ENCODE data around the gene ING3. TPM values are rescaled to one million over a fixed set of nuclear protein-coding genes. Genes with fewer than 3 reads are reported as not detected.
"Not testable (repeated sequence)": the region's sequence is repeated elsewhere in the genome, so short reads cannot be mapped to it uniquely, and the experiment has no call there.

The ING3 gene
- total RNA-seq, 1 experiment from 2014 or later = 20.6 TPM

DNA sequence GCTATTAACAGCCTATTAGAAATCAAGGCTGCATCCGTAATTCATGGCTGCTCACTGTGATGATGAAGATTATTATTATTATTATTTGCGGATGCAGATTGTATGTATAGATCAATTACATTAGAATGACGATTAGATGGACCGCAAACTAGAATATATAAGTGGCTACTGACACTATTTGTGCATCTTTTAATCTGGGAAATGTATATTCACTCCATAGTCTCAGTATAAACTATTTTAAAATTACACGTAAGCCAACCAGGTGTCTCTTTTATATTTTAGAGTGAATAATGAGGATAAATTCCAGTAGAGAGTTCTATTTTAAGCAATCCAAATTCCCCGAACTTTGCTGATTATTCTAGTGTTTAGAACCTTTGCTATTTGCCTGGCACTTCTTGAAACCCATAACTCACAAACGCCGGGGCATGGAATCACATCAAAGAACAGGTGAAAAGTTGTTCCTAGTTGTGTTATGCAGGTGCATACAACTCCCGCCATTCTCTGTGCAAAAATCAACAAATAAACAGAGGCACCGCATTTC, 509 bp upstream of the ING3 start:
- no peak for DNase-seq (ENCODE audit: low read depth)

DNA sequence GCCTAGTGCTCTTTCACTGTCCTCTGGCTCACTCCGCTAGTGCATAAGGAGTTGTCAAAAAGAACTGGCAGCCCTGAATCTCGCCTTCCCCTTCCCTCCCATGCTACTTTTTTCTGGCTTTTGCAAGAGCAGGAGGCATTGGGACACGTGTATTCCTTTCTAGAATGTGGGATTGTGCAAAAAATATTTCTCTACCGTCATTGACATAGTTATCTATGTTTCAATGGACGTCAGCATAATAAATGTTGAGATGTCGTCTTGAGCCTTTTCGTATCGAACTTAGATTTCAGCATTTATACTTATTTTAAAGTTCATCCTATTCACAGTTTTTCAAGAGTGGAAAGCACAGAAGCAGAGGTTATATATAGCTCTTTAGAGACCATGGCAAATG, 727 bp downstream of the ING3 start:
- no peak for DNase-seq (ENCODE audit: low read depth)

DNA sequence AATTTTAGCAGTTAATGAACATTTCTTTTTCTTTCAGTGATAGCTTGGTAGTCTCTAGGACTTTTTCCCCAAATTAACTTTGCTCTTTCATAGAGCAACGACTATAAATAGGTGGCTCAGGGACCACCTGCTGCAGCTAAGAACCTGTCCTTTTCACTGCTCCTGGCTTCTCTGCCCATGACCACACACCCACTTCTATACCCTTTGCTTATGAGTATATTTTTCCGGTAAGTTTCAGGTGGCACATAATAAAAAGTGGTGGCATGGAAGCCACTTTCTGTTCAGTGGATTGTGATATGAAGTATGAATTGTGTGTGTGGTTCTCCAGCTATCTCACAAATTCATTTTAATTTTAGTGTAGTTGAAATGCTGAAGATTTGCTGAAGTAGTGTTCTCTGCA, 1.2 kb downstream of the ING3 start:
- DNase-seq (ENCODE audit: low read depth) = no peak

DNA sequence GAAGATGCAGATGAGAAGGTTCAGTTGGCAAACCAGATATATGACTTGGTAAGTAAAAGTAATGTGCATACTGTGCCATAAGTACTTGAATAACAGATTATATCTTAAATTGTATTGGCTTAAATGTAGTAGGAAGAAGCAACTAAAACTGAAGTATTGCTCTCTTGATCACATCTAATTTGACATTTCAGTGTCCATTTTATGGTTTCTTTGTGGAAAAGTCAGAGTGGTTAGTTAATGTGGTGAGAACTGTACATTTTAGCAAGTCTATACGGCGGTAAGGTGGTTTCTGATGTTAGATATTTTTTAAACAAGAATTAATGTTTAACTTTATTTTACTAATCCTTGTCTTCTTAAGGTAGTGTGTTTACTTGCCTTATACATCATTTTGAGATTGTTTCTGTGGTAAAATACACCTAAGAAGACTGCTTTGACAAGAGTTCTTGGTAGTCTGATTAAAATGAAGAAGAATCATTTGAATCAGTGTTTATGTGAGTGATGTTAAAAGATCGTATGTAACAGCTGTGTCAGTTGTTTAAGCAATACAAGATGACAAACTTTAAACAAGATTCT, 5.1 kb downstream of the ING3 start:
- DNase-seq (ENCODE audit: low read depth) = no peak

DNA sequence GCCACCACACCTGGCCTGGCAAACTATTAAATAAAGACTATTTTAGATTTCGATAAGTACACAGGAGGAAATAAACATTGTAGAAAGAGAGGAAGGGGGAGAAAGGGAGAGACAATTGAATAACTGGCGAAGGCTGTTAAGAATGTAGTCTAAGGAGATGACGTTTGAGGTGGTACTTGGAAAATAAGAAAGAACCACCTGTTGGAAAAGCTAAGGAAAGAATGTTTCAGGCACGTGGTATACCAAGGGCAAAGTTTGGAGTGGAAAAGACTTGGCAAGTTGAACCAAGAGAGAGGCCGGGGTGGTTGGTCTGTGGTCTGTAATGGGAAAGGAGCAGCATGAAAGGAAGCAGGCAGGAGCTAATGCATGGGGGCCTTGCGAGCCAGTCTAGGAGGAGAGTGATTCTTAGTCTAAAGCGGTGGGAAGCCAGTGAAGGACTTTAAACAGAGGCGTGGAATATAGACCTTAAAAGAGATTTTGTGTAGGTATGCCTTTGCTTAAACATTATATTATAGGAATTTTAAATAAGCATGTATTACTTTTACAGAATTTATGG, 9.4 kb downstream of the ING3 start:
- no peak for DNase-seq (ENCODE audit: low read depth)

DNA sequence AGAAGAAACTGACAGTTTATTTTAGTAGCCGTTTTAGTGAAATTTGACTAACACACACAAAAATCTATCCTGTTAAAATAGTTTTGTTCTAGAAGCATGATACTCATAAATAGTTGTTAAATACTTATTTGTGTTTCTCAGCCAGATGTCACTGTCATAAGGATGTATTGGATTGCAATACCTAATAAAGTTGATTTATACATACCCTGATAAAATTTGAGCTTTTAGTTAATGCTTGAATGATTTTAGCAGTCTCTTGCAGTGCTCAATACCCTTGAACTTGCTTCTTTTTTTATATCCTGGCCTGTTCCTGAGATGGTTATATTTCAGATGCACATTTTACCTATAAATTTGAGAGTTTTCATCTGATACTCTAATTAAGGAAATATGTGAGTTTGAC, 10.1 kb downstream of the ING3 start:
- no peak for DNase-seq (ENCODE audit: low read depth)

DNA sequence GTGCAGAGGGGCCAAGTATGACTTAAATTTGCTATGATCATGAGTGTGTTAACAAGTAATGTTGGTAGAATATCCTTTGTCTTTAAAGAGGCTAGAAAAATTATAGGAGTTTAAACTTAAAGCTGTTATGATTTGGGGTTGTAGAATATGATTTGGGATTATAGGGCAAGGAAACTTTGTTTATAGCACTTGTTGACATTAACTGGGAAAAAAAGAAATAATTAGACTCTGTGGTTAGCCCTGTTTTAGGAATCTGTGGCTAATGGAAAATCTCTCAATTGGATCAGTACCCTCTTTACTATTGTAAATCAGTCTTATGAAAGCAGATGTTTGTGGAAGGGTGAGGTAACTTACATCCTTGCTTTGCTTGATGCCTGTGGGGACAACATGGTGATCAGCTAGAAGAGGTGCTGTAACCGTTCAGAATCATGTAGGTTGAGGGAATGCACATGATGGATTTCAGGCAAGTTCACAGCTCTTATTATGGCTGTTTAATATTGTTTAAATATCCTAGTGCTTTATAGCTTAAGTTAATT, 11.1 kb downstream of the ING3 start:
- peak; percentile 12 for DNase-seq (ENCODE audit: low read depth)

DNA sequence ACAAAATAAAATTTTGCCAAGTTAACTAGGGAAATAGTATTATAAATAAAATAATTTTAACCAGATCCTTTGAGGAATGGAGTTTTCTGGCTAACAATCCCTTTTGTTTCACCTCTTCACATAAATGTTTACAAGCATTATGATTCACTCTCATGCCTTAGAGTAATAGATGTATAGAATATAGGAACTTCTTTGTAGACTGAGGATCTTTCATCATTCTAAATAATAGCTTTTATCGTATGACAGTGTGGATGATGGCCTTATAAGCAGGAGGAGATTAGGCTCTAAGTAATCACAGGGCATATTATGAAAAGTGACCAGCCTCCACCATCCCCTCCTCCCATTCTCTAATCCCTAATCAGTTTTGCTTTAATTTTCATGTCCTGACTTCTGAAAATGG, 13.5 kb downstream of the ING3 start:
- DNase-seq (ENCODE audit: low read depth) = no peak

DNA sequence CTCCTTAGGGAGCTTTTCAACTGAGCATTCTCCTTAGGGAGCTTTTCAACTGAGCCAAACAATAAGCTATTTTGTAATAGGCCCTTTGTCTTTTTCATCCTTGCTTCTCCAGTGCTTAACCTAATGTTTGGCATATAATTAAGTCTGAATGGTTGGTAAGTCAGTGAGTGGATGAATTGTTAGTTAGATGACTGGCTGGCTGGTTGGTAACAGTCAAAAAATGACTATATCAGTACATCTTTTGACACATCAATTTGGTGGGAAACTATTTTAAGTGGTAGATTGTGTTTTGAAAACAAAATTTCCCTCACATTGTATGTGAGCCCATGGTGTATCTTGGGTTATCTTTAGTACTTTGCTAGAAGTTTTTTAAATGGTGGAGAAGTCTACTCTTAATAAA, 16.4 kb downstream of the ING3 start:
- no peak for DNase-seq (ENCODE audit: low read depth)

DNA sequence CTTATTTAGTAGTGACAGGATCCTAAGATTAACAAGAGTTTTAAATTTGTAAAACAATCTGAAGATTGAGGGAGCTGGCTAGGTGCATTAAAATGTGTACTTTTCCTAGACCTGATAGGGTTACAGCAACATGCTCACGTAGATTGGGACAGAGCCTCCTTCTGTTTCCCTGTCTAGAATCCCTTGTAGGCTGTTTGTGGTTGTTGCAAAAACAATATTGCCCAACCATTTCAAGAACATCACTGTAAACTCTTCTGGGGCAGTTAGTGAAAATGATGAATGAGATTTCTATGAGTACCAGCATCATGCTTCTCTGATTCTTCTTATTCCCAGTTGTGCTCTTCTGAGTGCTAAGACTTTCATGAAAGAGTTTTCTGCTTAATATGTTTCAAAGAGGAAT, 23.3 kb downstream of the ING3 start:
- no peak for DNase-seq (ENCODE audit: low read depth)

DNA sequence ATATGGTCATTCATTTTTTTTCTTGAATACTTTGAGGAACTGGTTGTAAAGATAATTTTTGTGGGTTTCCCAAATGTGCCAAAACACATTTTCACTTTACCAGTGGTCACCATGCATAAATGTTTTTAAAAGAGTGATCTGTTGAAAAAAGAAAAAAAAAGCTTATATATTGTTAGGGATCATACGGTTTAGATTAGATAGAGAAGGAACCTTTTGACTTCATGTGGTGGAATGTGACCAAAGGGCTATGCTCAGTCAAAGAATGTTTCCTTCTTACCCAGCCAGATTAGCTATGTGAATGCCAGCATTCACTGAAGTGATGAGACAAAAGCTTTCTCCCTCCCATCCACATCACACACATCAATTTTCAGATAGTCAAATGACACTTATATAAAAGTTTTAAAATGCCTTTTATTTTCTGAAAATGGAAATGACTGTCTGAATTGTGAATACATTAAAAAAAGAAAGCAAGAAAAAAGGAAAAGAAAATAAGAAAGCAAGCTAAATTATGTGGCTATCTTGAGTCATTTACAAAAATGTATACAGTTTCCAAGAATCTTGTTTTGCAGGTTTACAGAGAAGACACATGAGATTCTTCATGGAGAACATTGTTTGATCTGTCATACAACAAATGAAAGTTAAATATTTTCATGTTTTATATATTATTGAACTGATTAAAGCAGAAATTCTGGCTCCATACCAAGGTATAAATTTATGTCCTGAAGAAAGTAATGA, 29.4 kb downstream of the ING3 start:
- no peak for DNase-seq (ENCODE audit: low read depth)

DNA sequence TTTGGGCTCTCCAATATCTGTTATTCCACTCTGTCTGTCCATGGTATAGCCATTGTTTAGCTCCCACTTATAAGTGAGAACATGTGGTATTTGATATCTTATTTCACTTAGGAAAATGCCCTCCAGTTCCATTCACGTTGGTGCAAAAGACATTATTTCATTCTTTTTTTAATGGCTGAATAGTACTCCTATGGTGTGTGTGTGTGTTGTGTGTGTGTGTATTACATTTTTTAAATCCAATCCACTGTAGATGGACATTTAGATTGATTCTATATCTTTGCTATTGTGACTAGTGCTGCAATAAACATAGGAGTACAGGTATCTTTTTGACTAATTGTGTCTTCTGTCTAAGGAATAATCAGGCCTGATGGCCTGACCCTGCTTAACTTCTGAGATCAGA, 30.5 kb downstream of the ING3 start:
- DNase-seq (ENCODE audit: low read depth) = no peak

DNA sequence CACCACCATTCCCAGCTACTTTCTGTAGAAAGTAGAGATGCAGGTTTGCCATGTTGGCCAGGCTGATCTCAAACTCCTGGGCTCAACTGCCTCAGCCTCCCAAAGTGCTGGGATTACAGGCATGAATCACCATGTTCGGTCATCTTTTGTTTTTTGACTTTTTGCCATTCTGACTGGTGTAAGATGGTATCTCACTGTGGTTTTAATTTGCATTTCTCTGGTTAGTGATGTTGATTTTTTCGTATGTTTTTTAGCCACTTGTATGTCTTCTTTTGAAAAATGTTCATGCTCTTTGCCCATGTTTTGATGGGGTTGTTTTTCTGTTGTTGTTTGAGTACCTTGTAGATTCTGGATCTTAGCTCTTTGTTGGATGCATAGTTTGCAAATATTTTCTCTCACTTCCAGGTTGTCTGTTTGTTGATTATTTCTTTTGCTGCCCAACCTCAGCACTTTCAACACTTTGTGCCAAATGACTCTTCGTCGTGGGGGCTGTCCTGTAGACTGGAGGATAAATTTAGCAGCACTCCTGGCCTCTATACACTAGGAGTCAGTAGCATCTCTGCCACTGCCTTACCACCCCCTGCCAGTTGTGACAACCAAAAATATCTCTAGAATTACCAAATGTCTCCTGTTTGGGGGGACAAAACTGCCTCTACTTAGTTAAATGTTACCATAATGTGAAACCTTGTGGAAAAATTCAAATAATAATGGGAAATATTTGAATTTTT, 31.5 kb downstream of the ING3 start:
- peak; percentile 89 for DNase-seq (ENCODE audit: low read depth)

DNA sequence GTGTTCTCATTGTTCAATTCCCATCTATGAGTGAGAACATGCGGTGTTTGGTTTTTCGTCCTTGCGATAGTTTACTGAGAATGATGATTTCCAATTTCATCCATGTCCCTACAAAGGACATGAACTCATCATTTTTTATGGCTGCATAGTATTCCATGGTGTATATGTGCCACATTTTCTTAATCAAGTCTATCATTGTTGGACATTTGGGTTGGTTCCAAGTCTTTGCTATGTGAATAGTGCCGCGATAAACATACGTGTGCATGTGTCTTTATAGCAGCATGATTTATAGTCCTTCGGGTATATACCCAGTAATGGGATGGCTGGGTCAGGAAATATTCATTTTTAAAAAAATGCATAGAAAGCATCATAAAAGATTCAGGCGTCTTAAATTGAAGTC, 33.0 kb downstream of the ING3 start:
- DNase-seq (ENCODE audit: low read depth) = not testable (repeated sequence)

DNA sequence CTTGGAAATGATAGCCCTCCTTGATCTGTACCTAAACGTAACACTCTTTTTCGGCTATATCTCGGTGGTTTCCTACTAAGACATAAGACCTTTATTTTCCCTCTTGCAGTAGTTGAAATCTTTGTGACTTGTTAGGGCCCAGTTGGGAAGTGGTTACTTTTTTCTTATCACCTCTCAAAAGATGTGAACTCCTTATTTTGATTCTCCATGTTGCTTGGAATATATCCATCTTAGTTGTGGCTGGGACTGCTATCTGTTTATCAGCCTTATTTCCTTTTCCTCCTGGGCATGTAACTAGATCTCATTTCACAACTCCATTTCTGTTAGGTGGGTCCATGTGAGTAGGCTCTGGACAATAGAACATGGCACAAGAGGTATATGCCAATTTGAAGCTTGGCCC, 33.8 kb downstream of the ING3 start:
- DNase-seq (ENCODE audit: low read depth) = no peak

DNA sequence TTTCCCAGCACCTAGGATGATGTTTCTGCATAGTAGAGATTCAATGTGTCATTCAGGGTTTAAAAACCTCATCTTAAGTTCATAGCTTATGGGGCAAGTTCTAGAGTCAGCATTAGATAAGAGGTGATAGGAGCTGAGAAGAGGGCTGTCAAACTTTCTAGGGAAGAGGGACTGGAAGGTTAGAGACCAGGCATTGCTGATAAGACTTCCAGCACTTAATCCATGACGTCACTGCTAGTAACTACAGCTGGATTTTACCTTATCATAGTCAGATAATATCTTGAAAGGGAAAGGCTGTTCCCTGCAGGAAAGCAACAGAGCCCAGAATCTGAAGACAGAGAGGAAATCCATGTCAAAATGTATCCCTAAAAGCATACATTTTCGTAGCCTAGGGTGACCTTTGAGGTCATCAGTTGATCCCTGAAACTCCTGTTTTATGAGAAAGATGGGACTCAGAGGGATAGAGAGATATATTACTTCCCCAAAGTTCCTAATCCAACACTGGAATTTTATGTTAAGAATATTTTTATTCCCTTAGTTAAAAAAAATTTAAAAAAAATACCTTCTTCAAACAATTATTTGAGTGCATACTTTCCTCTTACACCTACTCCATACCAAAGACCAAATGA, 34.7 kb downstream of the ING3 start:
- DNase-seq (ENCODE audit: low read depth) = no peak

DNA sequence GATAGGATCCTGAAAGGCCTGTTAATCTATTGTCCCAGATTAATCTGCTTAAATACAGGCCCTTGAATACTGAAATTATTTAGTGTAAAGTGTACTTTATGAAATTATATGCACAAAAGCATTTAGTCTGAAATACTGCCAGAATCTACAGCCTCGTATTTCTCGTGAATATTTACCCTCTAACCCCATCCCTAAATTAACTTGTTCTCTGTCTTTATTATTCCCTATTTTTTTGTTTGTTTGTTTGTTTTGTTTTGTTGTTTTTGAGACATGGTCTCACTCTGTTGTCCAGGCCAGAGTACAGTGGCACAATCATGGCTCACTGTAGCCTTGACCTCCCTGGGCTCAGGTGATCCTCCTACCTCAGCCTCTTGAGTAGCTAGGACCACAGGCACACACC, 35.3 kb downstream of the ING3 start:
- DNase-seq (ENCODE audit: low read depth) = no peak

DNA sequence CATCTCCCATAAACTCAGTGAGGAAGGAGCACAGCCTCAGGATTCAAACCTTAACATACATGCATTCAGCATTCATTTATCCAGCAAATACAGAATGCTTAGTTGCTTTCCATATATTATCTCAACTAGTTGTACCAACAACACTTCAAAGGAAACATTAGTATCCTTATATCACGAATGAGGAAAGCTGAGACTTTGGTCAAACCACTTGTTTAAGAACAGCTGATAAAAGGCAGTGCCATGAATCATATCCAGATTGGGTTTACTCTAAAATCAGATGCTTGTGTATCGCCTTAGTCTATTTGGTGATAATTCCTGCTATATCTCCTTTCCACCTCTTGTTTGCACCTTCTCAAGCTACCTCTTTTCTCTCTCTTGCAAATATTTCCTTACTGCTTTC, 36.1 kb downstream of the ING3 start:
- no peak for DNase-seq (ENCODE audit: low read depth)

DNA sequence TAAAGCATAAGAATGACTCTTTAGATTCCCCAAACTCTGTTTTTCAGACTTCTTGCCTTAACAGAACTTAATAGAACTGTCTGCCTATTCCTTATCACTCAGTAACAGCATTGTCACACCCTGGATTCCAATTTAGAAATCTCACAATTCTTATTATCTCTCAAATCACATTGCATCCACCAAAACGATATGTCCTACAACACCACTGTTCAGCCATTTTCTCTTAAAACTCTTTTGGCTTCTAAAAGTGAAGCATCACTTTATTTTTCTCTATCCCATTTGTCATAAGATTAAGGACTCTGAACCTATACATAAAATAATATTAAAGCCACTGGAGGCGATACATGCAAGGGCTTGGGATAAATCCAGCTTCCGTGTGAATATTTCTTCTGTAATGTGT, 36.7 kb downstream of the ING3 start:
- no peak for DNase-seq (ENCODE audit: low read depth)

DNA sequence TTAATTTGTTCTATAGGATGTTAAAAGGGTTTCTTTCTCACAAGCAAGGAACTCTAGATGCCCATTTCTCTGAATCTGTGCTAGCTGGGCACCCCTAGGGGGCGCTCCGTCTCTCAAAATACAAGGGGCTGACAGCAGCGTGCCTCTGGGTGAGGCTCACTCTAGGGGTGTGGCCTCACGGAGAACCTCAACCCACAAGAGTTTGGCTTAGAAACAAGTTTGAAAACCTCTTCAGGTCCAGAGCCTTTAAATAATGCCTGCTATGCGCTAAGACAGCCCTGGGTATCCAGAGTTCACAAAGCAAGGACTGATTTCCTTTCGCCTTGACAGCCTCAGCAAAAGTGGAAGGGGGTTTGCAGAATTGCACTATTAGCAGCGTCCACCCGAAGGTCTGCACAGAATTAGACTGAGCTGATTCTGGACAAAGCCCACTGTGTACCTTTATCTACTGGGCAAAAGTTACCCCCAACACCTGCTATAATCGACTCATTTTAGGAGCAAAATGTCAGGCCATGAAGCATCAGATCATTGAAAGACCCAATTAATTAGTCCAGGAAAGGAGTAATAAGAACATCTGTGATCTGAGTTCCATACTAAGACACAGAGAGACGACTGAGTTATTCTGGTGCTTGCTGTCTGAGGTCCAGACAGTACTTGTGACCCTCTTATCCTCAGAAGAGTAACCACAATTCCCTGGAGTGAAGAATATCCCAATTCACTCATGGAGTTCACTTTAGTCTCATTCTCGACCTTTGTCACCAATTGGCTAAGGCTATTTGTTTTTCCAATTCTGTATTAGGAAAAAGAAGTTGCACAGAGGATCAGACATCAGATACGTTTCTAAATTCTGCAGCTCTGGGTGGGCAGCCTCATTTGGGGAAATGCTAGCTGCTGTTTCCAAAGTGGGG, 37.4 kb downstream of the ING3 start:
- DNase-seq (ENCODE audit: low read depth) = peak; percentile 94

Measured in M059J (cell line).